SU-DHL-6 (cell line): ENCODE data around the gene KCNG1.

Experiments used
- H2AFZ ChIP-seq: fragments of 200-600 bp; sonication (generic); 2 replicates; pipeline ENCODE4 v1.6.1; 2014; ENCODE audit warnings: low read depth, mild to moderate bottlenecking, moderate library complexity, mixed read lengths, antibody characterized with exemption, low read length; ENCODE audit not compliant: severe bottlenecking
- H3F3A ChIP-seq: fragments of 200-600 bp; shearing (Covaris generic); 2 replicates; pipeline ENCODE4 v1.6.0; 2016; ENCODE audit warnings: antibody characterized with exemption, mild to moderate bottlenecking; ENCODE audit not compliant: insufficient read depth
- H3K27ac ChIP-seq: fragments of 200-600 bp; sonication (generic); 2 replicates; pipeline ENCODE4 v1.5.1; 2016; ENCODE audit warnings: low read depth, mild to moderate bottlenecking, low read length, moderate library complexity, mixed read lengths
- H3K27me3 ChIP-seq: fragments of 200-600 bp; sonication (generic), shearing (Covaris generic); 2 replicates; pipeline ENCODE4 v1.6.0; 2014; ENCODE audit warnings: mild to moderate bottlenecking, low read length
- H3K36me3 ChIP-seq: fragments of 200-600 bp; sonication (generic); 2 replicates; pipeline ENCODE4 v1.6.1; 2014; ENCODE audit warnings: mild to moderate bottlenecking, low read length, mixed read lengths
- H3K4me2 ChIP-seq: fragments of 300-600, 200-600 bp; shearing (Covaris generic), sonication (generic); 2 replicates; pipeline ENCODE4 v1.6.0; 2014; ENCODE audit warnings: low read length, low read depth, mild to moderate bottlenecking; ENCODE audit not compliant: poor library complexity, severe bottlenecking
- H3K4me3 ChIP-seq: fragments of 200-600 bp; sonication (generic); 2 replicates; pipeline ENCODE4 v1.5.1; 2014; ENCODE audit warnings: antibody characterized with exemption, low read length, mild to moderate bottlenecking, mixed read lengths; ENCODE audit not compliant: insufficient read depth, poor library complexity, severe bottlenecking
- H3K79me2 ChIP-seq: fragments of 200-600 bp; sonication (generic); 2 replicates; pipeline ENCODE4 v1.6.1; 2014; ENCODE audit warnings: mild to moderate bottlenecking, low read length, moderate library complexity; ENCODE audit not compliant: insufficient read depth
- H3K9ac ChIP-seq: fragments of 200-600 bp; sonication (generic); 2 replicates; pipeline ENCODE4 v1.7.0; 2014; ENCODE audit warnings: mild to moderate bottlenecking, low read length
- H3K9me2 ChIP-seq: fragments of 200-600 bp; sonication (generic); replicated peaks from 2 replicates; pipeline ENCODE4 v1.6.1; 2014; ENCODE audit warnings: low read length; ENCODE audit not compliant: insufficient read depth
- H3K9me3 ChIP-seq: fragments of 200-600 bp; sonication (generic); 2 replicates; pipeline ENCODE4 v1.6.1; 2014; ENCODE audit warnings: low read length, mixed read lengths; ENCODE audit not compliant: insufficient read depth
- H4K20me1 ChIP-seq: fragments of 200-600 bp; sonication (generic); 2 replicates; pipeline ENCODE4 v1.6.1; 2014; ENCODE audit warnings: low read depth, mild to moderate bottlenecking, antibody characterized with exemption, low read length, moderate library complexity, mixed read lengths
- CTCF ChIP-seq: fragments of 200-600 bp; sonication (generic); IDR thresholded peaks from one replicate; pipeline ENCODE4 v1.5.1; 2017; ENCODE audit warnings: antibody characterized with exemption, mild to moderate bottlenecking, low read length, moderate library complexity; ENCODE audit not compliant: insufficient read depth, poor library complexity, severe bottlenecking
- EZH2phosphoT487 ChIP-seq: fragments of 200-600 bp; sonication (generic), shearing (Covaris generic); conservative IDR thresholded peaks from 2 replicates; pipeline ENCODE4 v1.6.1; 2018; ENCODE audit warnings: mild to moderate bottlenecking, antibody characterized with exemption, low read length, moderate library complexity, mixed read lengths

The KCNG1 gene

GRCh38 chr20:51008718-51009117 lies 14.2 kb downstream of the KCNG1 start:
- H2AFZ ChIP-seq: no peak overlapping the region
- no peaks in the 10 kb centered on the region for H3K9me2 ChIP-seq
- H3K79me2 ChIP-seq: no peaks in the 10 kb centered on the region
- no peaks in the 10 kb centered on the region for H3F3A ChIP-seq
- TF ChIP-seq EZH2phosphoT487 (no peak), CTCF (no peak)
- H4K20me1 ChIP-seq: no peaks in the 10 kb centered on the region
- no peaks in the 10 kb centered on the region for H3K27me3 ChIP-seq
- no peak overlapping the region for H3K4me2 ChIP-seq
- H3K4me3 ChIP-seq: no peak overlapping the region
- no peak overlapping the region for H3K9ac ChIP-seq
- H3K27ac ChIP-seq: no peak overlapping the region
- no peaks in the 10 kb centered on the region for H3K36me3 ChIP-seq
- H3K9me3 ChIP-seq: no peaks in the 10 kb centered on the region

GRCh38 chr20:51005214-51005613 lies 17.7 kb downstream of the KCNG1 start:
- H3K36me3 ChIP-seq: no peaks in the 10 kb centered on the region
- H3K9me3 ChIP-seq: no peaks in the 10 kb centered on the region
- no peak overlapping the region for H3K27ac ChIP-seq
- no peaks in the 10 kb centered on the region for H3K79me2 ChIP-seq
- no peaks in the 10 kb centered on the region for H3K9me2 ChIP-seq
- H3K4me3 ChIP-seq: no peak overlapping the region
- TF ChIP-seq EZH2phosphoT487 (no peak), CTCF (no peak)
- H4K20me1 ChIP-seq: no peaks in the 10 kb centered on the region
- no peaks in the 10 kb centered on the region for H3K27me3 ChIP-seq
- no peak overlapping the region for H3K4me2 ChIP-seq
- no peaks in the 10 kb centered on the region for H3F3A ChIP-seq
- no peak overlapping the region for H2AFZ ChIP-seq
- H3K9ac ChIP-seq: no peak overlapping the region

DNA sequence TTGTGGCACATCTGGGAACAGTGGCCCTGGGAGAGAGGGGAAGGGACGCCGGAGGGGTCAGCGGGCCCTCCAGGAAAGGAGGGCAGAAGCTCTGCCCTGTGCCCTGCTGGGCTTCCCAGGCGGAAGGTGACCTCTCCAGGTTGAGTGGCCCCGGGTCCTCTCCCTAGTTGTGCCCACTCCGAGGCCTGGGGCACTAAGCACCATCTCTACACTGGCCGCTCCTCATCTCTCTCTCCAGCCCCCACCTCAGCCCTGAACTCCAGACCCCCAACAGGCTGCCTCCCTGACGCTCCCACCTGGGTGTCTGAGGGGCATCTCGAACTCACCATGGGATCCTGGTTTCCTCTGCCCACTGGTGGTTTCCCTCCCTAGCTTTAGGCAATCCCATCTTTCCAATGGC lies 18.1 kb downstream of the KCNG1 start:
- TF ChIP-seq EZH2phosphoT487 (no peak), CTCF (no peak)
- Histone ChIP-seq H3K9me3 (no peaks in the 10 kb centered on the region), H3K9me2 (no peaks in the 10 kb centered on the region), H3K27ac (no peak overlapping the region), H3K4me2 (no peak overlapping the region), H3K36me3 (no peaks in the 10 kb centered on the region), H3K79me2 (no peaks in the 10 kb centered on the region), H3K9ac (no peak overlapping the region), H3F3A (no peaks in the 10 kb centered on the region), H3K27me3 (no peaks in the 10 kb centered on the region), H2AFZ (no peak overlapping the region), H3K4me3 (no peak overlapping the region), H4K20me1 (no peaks in the 10 kb centered on the region)

- no peaks in the 10 kb centered on the region for H3K9me2 ChIP-seq
- H3K4me3 ChIP-seq: no peak overlapping the region
- H3K4me2 ChIP-seq: no peak overlapping the region
- no peak overlapping the region for H2AFZ ChIP-seq
- no peaks in the 10 kb centered on the region for H4K20me1 ChIP-seq
- no peaks in the 10 kb centered on the region for H3K79me2 ChIP-seq
- H3K36me3 ChIP-seq: no peaks in the 10 kb centered on the region
- H3K9me3 ChIP-seq: no peaks in the 10 kb centered on the region
- H3K27me3 ChIP-seq: no peaks in the 10 kb centered on the region
- no peaks in the 10 kb centered on the region for H3F3A ChIP-seq
- no peak overlapping the region for H3K9ac ChIP-seq
- no peak for TF ChIP-seq EZH2phosphoT487
- TF ChIP-seq CTCF: no peak
- H3K27ac ChIP-seq: no peak overlapping the region
Observed at GRCh38 chr20:51004305-51004727, 18.6 kb downstream of the KCNG1 start.
